Hepatocyte (in vitro differentiated cells): Measurements from ENCODE around the gene MAP3K2. TPM values are rescaled to one million over a fixed set of nuclear protein-coding genes. Genes with fewer than 3 reads are reported as not detected.

Experiments
- DNase-seq: peaks from one replicate; pipeline ENCODE4 v3.0.0-alpha.2; 2016; ENCODE audit warnings: low spot score
- H2AFZ ChIP-seq: fragments of 200-600 bp; sonication (generic); 2 replicates; pipeline ENCODE4 v1.6.0; 2016; ENCODE audit warnings: antibody characterized with exemption, mild to moderate bottlenecking
- H3K27ac ChIP-seq: fragments of 200-600 bp; sonication (generic); 2 replicates; pipeline ENCODE4 v1.5.1; 2016; ENCODE audit warnings: mild to moderate bottlenecking
- H3K27me3 ChIP-seq: fragments of 200-600 bp; sonication (generic); 2 replicates; pipeline ENCODE4 v1.6.1; 2016
- H3K36me3 ChIP-seq: fragments of 200-600 bp; sonication (generic); replicated peaks from 2 replicates; pipeline ENCODE4 v1.5.1; 2016; ENCODE audit warnings: low read depth; ENCODE audit not compliant: insufficient read depth
- H3K4me1 ChIP-seq: fragments of 200-600 bp; sonication (generic); 2 replicates; pipeline ENCODE4 v1.5.1; 2016; ENCODE audit warnings: mild to moderate bottlenecking, moderate library complexity; ENCODE audit not compliant: insufficient read depth
- H3K4me2 ChIP-seq: fragments of 200-600 bp; sonication (generic); 2 replicates; pipeline ENCODE4 v1.6.0; 2016
- H3K4me3 ChIP-seq: fragments of 200-600 bp; sonication (generic); 2 replicates; pipeline ENCODE4 v1.5.1; 2016; ENCODE audit warnings: mild to moderate bottlenecking
- H3K79me2 ChIP-seq: fragments of 200-600 bp; sonication (generic); 2 replicates; pipeline ENCODE4 v1.6.0; 2017; ENCODE audit warnings: mild to moderate bottlenecking
- H3K9me2 ChIP-seq: fragments of 200-600 bp; sonication (generic); replicated peaks from 2 replicates; pipeline ENCODE4 v1.6.0; 2017; ENCODE audit warnings: mild to moderate bottlenecking; ENCODE audit not compliant: insufficient read depth
- H3K9me3 ChIP-seq: fragments of 200-600 bp; sonication (generic); 2 replicates; pipeline ENCODE4 v1.5.1; 2016; ENCODE audit warnings: low read depth, mild to moderate bottlenecking
- H4K20me1 ChIP-seq: fragments of 200-600 bp; sonication (generic); 2 replicates; pipeline ENCODE4 v1.6.0; 2016; ENCODE audit warnings: mild to moderate bottlenecking; ENCODE audit not compliant: insufficient read depth, poor library complexity, severe bottlenecking
- CTCF ChIP-seq: fragments of 200-600 bp; sonication (generic); IDR thresholded peaks from 2 replicates; pipeline ENCODE4 v1.5.1; 2016; ENCODE audit warnings: antibody characterized with exemption, mild to moderate bottlenecking; ENCODE audit not compliant: poor library complexity
- EZH2 ChIP-seq: fragments of 200-600 bp; sonication (generic); IDR thresholded peaks from 2 replicates; pipeline ENCODE4 v1.6.1; 2016; ENCODE audit warnings: antibody characterized with exemption, mild to moderate bottlenecking, borderline replicate concordance
- EZH2phosphoT487 ChIP-seq: fragments of 200-600 bp; sonication (generic); IDR thresholded peaks from one replicate; pipeline ENCODE4 v1.6.1; 2018; ENCODE audit warnings: antibody characterized with exemption, mild to moderate bottlenecking, low read depth, moderate library complexity; ENCODE audit not compliant: unreplicated experiment, severe bottlenecking
- WGBS: methylation state at CpG from one replicate; pipeline ENCODE4 v1.1.6; 2016; ENCODE audit warnings: low lambda C conversion rate; ENCODE audit errors: missing lambda C conversion rate; 5-methylcytosine and 5-hydroxymethylcytosine counted together
- polyA plus RNA-seq: library from polyadenylated mRNA; unstranded; fragments of >200 nt; fragmentation: Nextera tagmentation; extraction: Ambion mirVana; gene quantifications from 2 replicates; pipeline ENCODE4 v1.2.1, GENCODE V29; 2016
- total RNA-seq: library from RNA; depleted of rRNA; stranded (reverse); fragments of >200 nt; gene quantifications from 2 replicates; pipeline ENCODE4 v1.2.3, GENCODE V29; 2014

Gene MAP3K2
- total and polyA plus RNA-seq, 2 experiments from 2014 or later: 28.5 to 52.5 TPM

DNA sequence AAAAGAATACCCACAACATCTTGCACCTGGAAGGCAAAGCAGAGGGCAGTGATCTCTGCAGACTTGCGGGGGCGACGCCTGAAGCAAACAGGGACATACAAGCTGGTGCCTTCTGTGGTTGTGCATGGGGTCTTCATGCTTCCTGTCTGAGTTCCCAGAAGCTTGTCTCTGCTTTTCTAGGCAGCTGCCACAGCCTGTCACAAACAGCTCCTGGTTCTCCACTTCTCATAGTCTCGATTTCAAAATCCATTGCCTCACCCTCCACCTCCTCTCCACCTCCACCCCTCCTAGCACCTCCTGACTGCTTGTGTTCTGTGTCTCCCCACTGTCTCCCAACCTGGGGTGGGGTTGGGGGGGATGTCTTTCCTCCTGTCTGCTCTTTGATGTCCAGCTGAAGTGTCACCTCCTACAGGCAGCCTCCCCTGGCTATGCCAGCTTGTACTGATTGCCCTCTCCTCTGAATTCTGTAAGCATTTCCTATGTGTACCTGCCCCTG, 28.8 kb upstream of the MAP3K2 start:
- WGBS: 38% methylated on average over 1 of the region's 4 CpGs
- H3K4me1 ChIP-seq: peaks cover 18% of the 10 kb centered on the region
- H3K27me3 ChIP-seq: no peaks in the 10 kb centered on the region
- H3K9me2 ChIP-seq: no peaks in the 10 kb centered on the region
- no peak overlapping the region for H3K27ac ChIP-seq
- no peaks in the 10 kb centered on the region for H4K20me1 ChIP-seq
- DNase-seq: no peak
- peak overlapping the region; percentile 90 for H3K4me2 ChIP-seq
- H3K36me3 ChIP-seq: no peaks in the 10 kb centered on the region
- no peak overlapping the region for H3K4me3 ChIP-seq
- no peaks in the 10 kb centered on the region for H3K79me2 ChIP-seq
- peaks cover 6% of the 10 kb centered on the region for H3K9me3 ChIP-seq
- TF ChIP-seq EZH2phosphoT487 (no peak), CTCF (no peak), EZH2 (no peak)
- peak overlapping the region; percentile 63 for H2AFZ ChIP-seq

- Histone ChIP-seq H3K27me3 (no peaks in the 10 kb centered on the region), H3K27ac (no peak overlapping the region), H3K79me2 (no peaks in the 10 kb centered on the region), H3K9me2 (no peaks in the 10 kb centered on the region), H4K20me1 (no peaks in the 10 kb centered on the region), H3K4me3 (no peak overlapping the region), H3K4me1 (peaks cover 22% of the 10 kb centered on the region), H3K4me2 (peak overlapping the region; percentile 90), H3K36me3 (no peaks in the 10 kb centered on the region), H3K9me3 (peaks cover 6% of the 10 kb centered on the region), H2AFZ (peak overlapping the region; percentile 63)
- WGBS: 17% methylated on average over 55 of the region's 55 CpGs
- peak; percentile 92 for DNase-seq
- peak; percentile 70 for TF ChIP-seq CTCF
- TF ChIP-seq EZH2: no peak
Observed at GRCh38 chr2:127415593-127416505, 28.1 kb upstream of the MAP3K2 start.

DNA sequence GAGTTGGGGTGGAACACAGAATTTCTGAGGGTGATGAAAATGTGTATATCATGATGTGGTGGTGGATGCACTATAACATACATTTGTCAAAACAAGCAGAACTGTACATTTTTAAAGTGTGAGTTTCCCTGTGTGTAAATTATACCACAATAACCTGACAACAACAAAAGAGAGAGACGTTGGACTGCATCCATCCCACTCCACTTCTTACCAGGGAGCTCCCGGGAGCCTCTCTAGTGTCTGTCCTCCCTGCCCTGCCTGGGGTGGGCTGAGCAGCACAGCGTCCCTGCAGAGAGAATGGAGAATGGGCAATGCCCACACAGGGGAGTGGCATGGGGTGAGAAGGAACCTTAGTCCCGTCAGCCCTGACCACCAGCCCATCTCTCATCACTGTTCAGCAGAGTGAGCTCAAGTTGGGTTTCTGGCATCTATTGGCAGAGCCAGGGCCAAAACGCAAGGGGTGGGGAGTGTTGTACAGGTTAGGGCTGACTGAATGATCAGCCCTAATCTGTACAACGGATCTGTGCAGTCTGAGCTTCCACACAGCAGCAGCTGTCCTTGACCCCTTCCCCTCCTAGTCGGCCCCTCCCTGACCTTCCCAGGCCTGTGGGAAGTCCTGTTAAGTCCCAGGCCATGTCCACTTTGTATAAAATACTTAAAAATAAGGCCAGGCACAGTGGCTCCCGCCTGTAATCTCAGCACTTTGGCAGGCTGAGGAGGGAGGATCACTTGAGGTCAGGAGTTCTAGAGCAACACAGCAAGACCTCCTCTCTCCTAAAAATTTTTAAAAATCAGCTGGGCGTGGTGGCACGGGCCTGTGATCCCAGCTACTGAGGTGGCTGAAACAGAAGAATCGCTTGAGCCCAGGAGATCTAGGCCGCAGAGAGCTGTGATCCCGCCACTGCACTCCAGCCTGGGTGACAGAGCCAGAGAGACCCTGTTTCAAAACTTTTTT, 27.1 kb upstream of the MAP3K2 start:
- Histone ChIP-seq H3K4me1 (peaks cover 29% of the 10 kb centered on the region), H3K9me3 (peaks cover 6% of the 10 kb centered on the region), H3K9me2 (no peaks in the 10 kb centered on the region), H3K79me2 (no peaks in the 10 kb centered on the region), H3K36me3 (no peaks in the 10 kb centered on the region), H4K20me1 (no peaks in the 10 kb centered on the region), H3K27me3 (no peaks in the 10 kb centered on the region), H3K4me2 (peak overlapping the region; percentile 90), H3K4me3 (no peak overlapping the region), H2AFZ (no peak overlapping the region), H3K27ac (no peak overlapping the region)
- DNase-seq: no peak
- no peak for TF ChIP-seq CTCF
- no peak for TF ChIP-seq EZH2phosphoT487
- no peak for TF ChIP-seq EZH2
- WGBS: 93% methylated on average over 13 of the region's 13 CpGs
